Activated CD4-positive, alpha-beta T cell treated with anti-CD3 and anti-CD28 coated beads for 48 hours (primary cell): ENCODE measurements around the gene CEP135.
A peak's percentile ranks its signal among the peaks of the same experiment; 100 is the strongest.
"Not testable (repeated sequence)": the region's sequence is repeated elsewhere in the genome, so short reads cannot be mapped to it uniquely, and the experiment has no call there.

Experiments used
- DNase-seq: peaks from one replicate; pipeline ENCODE4 v3.0.0-alpha.2; 2020

CEP135 gene

GRCh38 chr4:55941881-55942396, 6.8 kb upstream of the CEP135 start:
- DNase-seq, result no peak

GRCh38 chr4:55947254-55947882, 1.4 kb upstream of the CEP135 start:
- DNase-seq, result peak; percentile 11

- DNase-seq, result peak; percentile 54
These were observed 626 bp upstream of the CEP135 start for GRCh38 chr4:55947912-55948725.

- DNase-seq, result no peak
These were observed 697 bp downstream of the CEP135 start for GRCh38 chr4:55949482-55949802.

- DNase-seq, result no peak
These were observed 2.6 kb downstream of the CEP135 start for GRCh38 chr4:55951191-55951922.

GRCh38 chr4:55955710-55956109, 7.0 kb downstream of the CEP135 start:
- DNase-seq, result no peak

GRCh38 chr4:55959655-55960054, 10.9 kb downstream of the CEP135 start:
- DNase-seq, result no peak

- no peak for DNase-seq
These were observed 15.3 kb downstream of the CEP135 start for GRCh38 chr4:55964046-55964445.

GRCh38 chr4:55965585-55965984, 16.8 kb downstream of the CEP135 start:
- DNase-seq, result no peak

GRCh38 chr4:55966324-55966723, 17.6 kb downstream of the CEP135 start:
- not testable (repeated sequence) for DNase-seq

- DNase-seq, result no peak
These were observed 18.6 kb downstream of the CEP135 start for GRCh38 chr4:55967376-55967775.

GRCh38 chr4:55973650-55974049, 24.9 kb downstream of the CEP135 start:
- no peak for DNase-seq

- DNase-seq, result no peak
These were observed 29.1 kb downstream of the CEP135 start for GRCh38 chr4:55977811-55978210.

- no peak for DNase-seq
These were observed 30.8 kb downstream of the CEP135 start for GRCh38 chr4:55979562-55979961.

GRCh38 chr4:55980725-55981124, 32.0 kb downstream of the CEP135 start:
- no peak for DNase-seq

- DNase-seq, result no peak
These were observed 34.2 kb downstream of the CEP135 start for GRCh38 chr4:55982976-55983375.

- DNase-seq, result no peak
These were observed 41.0 kb downstream of the CEP135 start for GRCh38 chr4:55989766-55990165.

- peak; percentile 5 for DNase-seq
These were observed 45.4 kb downstream of the CEP135 start for GRCh38 chr4:55993994-55994663.

- no peak for DNase-seq
These were observed 47.9 kb downstream of the CEP135 start for GRCh38 chr4:55996646-55997045.

- DNase-seq, result no peak
These were observed 54.9 kb downstream of the CEP135 start for GRCh38 chr4:56003606-56004005.

- no peak for DNase-seq
These were observed 55.5 kb downstream of the CEP135 start for GRCh38 chr4:56004235-56004634.

GRCh38 chr4:56007154-56007553, 58.4 kb downstream of the CEP135 start:
- no peak for DNase-seq

- DNase-seq, result no peak
These were observed 59.5 kb downstream of the CEP135 start for GRCh38 chr4:56008206-56008605.
